Transverse colon (tissue), 4 donors: Measurements from ENCODE around the gene DTD1.

Source experiments
- CTCF ChIP-seq, 5 experiments: fragments of 200-600 bp in 3 of 5; fragments of 450-650 bp in 2 of 5; sonication (generic) in 3 of 5; IDR thresholded peaks; 1 replicate in 2 of 5; 2 replicates in 3 of 5; pipeline ENCODE4 v1.5.1; 2016 to 2017; ENCODE audit warnings: antibody characterized with exemption in 5 of 5, inconsistent platforms in 3 of 5, mild to moderate bottlenecking in 2 of 5, moderate library complexity in 1 of 5
- POLR2A ChIP-seq: fragments of 450-650 bp; IDR thresholded peaks from one replicate; pipeline ENCODE4 v1.6.1; 2016; ENCODE audit warnings: antibody characterized with exemption, mild to moderate bottlenecking, moderate library complexity
- POLR2AphosphoS5 ChIP-seq, 3 donors: sonication (generic); formaldehyde crosslinking; IDR thresholded peaks; one replicate each; pipeline ENCODE4 v1.6.1; 2016; ENCODE audit warnings: antibody characterized with exemption in 3 of 3

- TF ChIP-seq POLR2AphosphoS5 (IDR thresholded peaks at IDR 0.05) (peak; percentile 50 to 61 (median 54)), CTCF (IDR thresholded peaks at IDR 0.05) (no peak), POLR2A (no peak)
Measured at GRCh38 chr20:18739751-18740166, 151.9 kb downstream of the DTD1 start.
